Stimulated activated naive CD8-positive, alpha-beta T cell treated with anti-CD3 and anti-CD28 coated beads, Interleukin-15, amount 100 ng/mL, for 72 hours (primary cell): ENCODE measurements around the gene STXBP5.
"Not testable (repeated sequence)": the region's sequence is repeated elsewhere in the genome, so short reads cannot be mapped to it uniquely, and the experiment has no call there.

Experiments
- ATAC-seq: fragments of 150-1000 bp; cut with Tn5 transposase; 2 replicates; pipeline ENCODE4 v1.10.0; 2021; ENCODE audit warnings: mild to moderate bottlenecking, moderate library complexity
- DNase-seq, 2 donors: peaks; one replicate each; pipeline ENCODE4 v3.0.0; 2021 to 2022
- H3K27ac Mint-ChIP-seq, 2 donors: one replicate each; pipeline ENCODE4 v1.8.0; 2022; ENCODE audit warnings: mild to moderate bottlenecking in 2 of 2, mixed read lengths in 2 of 2, moderate library complexity in 2 of 2
- H3K27me3 Mint-ChIP-seq: one replicate; pipeline ENCODE4 v1.8.0; 2022; ENCODE audit warnings: mixed read lengths
- H3K4me1 Mint-ChIP-seq: one replicate; pipeline ENCODE4 v1.8.0; 2022; ENCODE audit warnings: mild to moderate bottlenecking, mixed read lengths
- H3K4me3 Mint-ChIP-seq, 2 donors: one replicate each; pipeline ENCODE4 v1.8.0; 2022; ENCODE audit warnings: mild to moderate bottlenecking in 2 of 2, mixed read lengths in 2 of 2, moderate library complexity in 1 of 2
- H3K9me3 Mint-ChIP-seq, 2 donors: one replicate each; pipeline ENCODE4 v1.8.0; 2022; ENCODE audit warnings: mixed read lengths in 2 of 2

The STXBP5 gene

DNA sequence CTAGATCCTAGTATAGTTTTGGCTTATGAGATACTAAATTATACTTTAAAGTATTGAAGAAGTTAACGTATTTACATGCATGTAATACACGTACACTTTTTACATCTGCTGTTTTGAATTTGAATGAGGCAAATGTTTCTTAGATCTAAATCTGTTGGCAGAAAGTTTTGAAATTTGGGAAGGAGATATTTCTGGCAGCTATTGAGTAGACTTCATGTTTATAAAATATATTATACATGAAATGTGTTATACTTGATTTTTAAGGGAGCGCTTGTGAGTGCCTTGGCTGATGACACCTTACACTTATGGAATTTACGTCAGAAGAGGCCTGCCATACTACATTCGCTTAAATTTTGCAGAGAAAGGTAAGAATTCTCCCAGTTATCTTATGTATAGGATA, 34.7 kb downstream of the STXBP5 start:
- H3K9me3 Mint-ChIP-seq: no peaks in the 10 kb centered on the region
- no peak overlapping the region for H3K4me3 Mint-ChIP-seq
- no peaks in the 10 kb centered on the region for H3K4me1 Mint-ChIP-seq
- no peak for ATAC-seq
- no peak overlapping the region for H3K27ac Mint-ChIP-seq
- no peaks in the 10 kb centered on the region for H3K27me3 Mint-ChIP-seq
- no peak for DNase-seq

DNA sequence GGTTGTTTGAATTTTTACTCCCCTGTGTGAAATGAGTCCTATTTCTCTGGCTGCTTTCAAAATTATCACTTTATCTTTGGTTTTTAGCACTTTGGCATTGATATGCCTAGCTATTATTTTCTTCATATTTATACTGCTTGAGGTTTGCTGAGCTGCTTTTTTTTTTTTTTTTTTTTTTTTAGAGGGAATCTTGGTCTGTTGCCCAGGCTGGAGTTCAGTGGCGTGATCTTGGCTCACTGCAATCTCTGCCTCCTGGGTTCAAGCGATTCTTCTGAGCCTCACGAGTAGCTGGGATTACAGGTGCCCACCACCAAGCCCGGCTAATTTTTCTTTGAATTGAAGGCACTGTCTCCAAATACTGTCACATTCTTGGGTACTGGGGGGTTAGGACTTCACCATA, 40.6 kb downstream of the STXBP5 start:
- no peak overlapping the region for H3K4me3 Mint-ChIP-seq
- H3K4me1 Mint-ChIP-seq: peaks cover 13% of the 10 kb centered on the region
- ATAC-seq (no peak), DNase-seq (no peak)
- H3K9me3 Mint-ChIP-seq: no peaks in the 10 kb centered on the region
- no peaks in the 10 kb centered on the region for H3K27me3 Mint-ChIP-seq
- no peak overlapping the region for H3K27ac Mint-ChIP-seq

DNA sequence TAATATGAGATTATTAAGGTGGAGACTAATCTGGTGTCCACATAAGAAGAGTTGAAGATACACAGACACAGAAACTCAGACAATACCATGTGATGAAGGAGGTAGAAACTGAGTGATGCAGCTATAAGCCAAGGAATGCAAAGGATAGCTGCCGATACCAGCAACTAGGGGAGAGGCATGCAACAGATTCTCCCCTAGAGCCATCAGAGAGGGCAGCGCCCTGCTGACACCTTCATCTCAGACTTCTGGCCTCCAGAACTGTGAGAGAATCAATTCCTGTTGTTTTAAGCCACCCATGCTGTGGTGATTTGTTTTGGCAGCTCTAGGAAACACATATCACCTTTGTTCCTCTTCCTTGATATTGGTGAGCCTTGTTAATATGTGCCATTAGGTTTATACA, 41.5 kb downstream of the STXBP5 start:
- Mint-ChIP-seq H3K27me3 (no peaks in the 10 kb centered on the region), H3K4me1 (peaks cover 13% of the 10 kb centered on the region), H3K4me3 (no peak overlapping the region), H3K9me3 (no peaks in the 10 kb centered on the region), H3K27ac (peak overlapping the region in 1 of 2 donors; percentile 19)
- ATAC-seq (no peak), DNase-seq (no peak)

DNA sequence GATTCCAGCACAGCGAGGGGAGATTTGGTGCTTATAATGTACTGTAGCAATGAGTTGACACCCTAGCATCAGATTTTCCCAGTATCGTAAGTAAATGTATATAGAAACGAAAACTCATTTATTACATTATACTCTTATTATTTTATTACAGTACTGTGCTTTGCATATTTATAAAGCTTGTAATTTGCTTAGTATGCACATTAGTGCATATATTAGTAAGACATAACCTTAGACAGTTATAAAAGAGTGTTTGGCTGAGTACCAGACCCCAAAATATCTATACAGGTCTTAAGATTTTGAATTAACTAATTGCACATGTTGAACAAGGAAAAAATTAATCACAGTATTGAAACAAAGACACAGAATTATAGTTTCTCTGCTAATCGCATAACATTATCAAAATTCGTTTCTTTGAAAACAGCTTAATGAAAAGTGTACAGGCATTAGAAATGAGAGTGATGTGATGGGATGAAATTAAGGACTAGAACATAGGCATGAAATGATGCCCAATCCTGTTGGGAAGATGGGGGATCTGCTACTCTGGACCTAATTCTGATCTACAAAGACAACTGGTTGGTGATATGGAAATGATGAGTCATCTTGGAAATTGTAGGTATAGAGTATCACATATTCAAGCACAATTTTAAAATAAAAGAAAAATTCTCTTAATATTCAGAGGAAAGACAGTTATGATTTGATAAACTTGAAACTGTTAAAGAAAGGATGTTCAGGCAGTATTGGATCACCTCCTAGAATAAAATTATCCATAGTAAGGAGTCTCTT, 42.8 kb downstream of the STXBP5 start:
- Mint-ChIP-seq H3K27me3 (no peaks in the 10 kb centered on the region), H3K9me3 (peaks cover 0 to 6% of the 10 kb centered on the region in 2 donors), H3K4me3 (no peak overlapping the region), H3K27ac (no peak overlapping the region), H3K4me1 (peaks cover 13% of the 10 kb centered on the region)
- DNase-seq: no peak
- no peak for ATAC-seq

DNA sequence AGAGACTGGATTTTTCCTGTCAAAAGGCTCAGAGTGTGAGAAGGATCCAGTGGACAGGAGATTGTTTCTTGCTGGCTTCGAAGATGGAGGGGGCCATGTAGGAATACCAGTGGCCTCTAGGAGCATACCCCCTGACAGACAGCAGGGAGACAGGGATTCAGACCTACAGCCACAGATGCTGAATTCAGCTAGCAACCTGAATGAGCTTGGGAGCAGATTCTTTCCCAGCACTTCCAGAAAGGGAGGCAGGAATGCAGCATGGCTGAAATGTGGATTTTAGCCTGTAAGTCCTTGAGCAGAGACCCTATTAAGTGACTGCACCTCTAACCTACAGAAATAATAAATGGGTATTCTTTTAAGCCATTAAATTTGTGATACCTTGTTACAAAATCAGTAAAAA, 44.6 kb downstream of the STXBP5 start:
- Mint-ChIP-seq H3K4me1 (peaks cover 13% of the 10 kb centered on the region), H3K27ac (no peak overlapping the region), H3K4me3 (no peak overlapping the region), H3K9me3 (peaks cover 6 to 18% of the 10 kb centered on the region in 2 donors), H3K27me3 (no peaks in the 10 kb centered on the region)
- DNase-seq (no peak), ATAC-seq (no peak)

DNA sequence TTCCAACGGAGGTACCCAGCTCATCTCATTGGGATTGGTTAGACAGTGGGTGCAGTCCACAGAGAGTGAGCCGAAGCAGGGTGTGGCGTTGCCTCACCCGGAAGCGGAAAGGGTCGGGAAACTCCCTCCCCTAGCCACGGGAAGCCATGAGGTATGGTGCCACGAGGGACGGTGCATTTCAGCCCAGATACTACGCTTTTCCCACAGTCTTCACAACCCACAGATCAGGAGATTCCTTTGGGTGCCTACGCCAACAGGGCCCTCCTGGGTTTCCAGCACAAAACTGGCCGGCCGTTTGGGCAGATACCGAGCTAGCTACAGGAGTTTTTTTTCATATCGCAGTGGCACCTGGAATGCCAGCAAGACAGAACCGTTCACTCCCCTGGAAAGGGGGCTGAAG, 46.9 kb downstream of the STXBP5 start:
- DNase-seq (no peak), ATAC-seq (no peak)
- H3K4me3 Mint-ChIP-seq: no peak overlapping the region
- no peak overlapping the region for H3K27ac Mint-ChIP-seq
- no peaks in the 10 kb centered on the region for H3K27me3 Mint-ChIP-seq
- peaks cover 6 to 27% of the 10 kb centered on the region in 2 donors for H3K9me3 Mint-ChIP-seq
- peaks cover 15% of the 10 kb centered on the region for H3K4me1 Mint-ChIP-seq

DNA sequence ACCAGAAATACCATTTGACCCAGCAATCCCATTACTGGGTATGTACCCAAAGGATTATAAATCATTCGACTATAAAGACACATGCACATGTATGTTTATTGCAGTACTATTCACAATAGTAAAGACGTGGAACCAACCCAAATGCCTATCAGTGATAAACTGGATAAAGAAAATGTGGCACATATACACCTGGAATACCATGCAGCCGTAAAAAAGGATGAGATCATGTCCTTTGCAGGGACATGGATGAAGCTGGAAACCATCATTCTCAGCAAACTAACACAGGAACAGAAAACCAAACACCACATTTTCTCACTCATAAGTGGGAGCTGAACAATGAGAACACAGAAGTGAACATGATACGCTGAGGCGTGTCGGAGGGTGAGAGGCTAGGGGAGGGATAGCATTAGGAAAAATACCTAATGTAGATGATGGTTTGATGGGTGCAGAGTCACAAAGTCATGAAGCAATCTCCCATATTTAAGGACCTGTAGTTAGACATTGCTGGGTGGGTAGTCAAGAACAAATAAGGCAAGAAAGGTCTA, 50.8 kb downstream of the STXBP5 start:
- DNase-seq, H3K4me1 Mint-ChIP-seq, H3K27ac Mint-ChIP-seq, ATAC-seq, H3K4me3 Mint-ChIP-seq, H3K27me3 Mint-ChIP-seq: not testable (repeated sequence)
- H3K9me3 Mint-ChIP-seq: peaks cover 6 to 27% of the 10 kb centered on the region in 2 donors

DNA sequence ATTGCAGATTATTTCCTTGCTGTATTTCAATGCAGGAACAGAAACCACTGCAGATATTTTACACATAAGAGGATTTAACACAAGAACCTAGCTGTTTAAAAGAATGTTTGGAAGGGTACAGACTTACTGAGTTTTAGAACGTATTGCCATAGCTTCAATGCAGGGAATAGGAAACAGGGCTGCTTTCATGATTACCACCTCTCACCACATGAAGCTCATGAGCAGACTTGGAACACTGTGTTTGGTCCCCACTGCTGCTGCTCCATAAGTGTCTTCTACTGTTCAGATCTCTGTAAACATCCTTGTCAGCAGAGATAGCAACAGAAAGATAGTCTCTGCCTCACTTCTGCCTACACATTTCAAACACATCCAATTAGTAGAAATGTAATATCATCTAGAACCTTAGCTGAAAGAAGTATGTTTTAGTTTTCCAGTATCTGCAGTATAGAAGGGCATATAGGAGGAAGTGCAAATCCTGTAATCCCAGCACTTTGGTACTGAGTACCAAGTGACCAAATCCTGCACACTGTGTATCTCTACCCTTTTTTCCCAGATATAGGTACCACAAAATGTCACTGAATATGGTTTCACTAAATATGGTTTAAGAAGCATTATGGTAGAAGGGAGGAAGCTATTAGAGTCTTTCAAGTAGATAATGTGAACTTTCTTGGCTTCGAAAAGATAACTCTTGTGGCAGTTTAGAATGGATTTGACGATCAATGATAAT, 51.9 kb downstream of the STXBP5 start:
- no peak for ATAC-seq
- H3K9me3 Mint-ChIP-seq: peaks cover 6 to 27% of the 10 kb centered on the region in 2 donors
- no peak overlapping the region for H3K4me3 Mint-ChIP-seq
- DNase-seq: no peak
- no peak overlapping the region for H3K27ac Mint-ChIP-seq
- H3K4me1 Mint-ChIP-seq: peaks cover 9% of the 10 kb centered on the region
- no peaks in the 10 kb centered on the region for H3K27me3 Mint-ChIP-seq

DNA sequence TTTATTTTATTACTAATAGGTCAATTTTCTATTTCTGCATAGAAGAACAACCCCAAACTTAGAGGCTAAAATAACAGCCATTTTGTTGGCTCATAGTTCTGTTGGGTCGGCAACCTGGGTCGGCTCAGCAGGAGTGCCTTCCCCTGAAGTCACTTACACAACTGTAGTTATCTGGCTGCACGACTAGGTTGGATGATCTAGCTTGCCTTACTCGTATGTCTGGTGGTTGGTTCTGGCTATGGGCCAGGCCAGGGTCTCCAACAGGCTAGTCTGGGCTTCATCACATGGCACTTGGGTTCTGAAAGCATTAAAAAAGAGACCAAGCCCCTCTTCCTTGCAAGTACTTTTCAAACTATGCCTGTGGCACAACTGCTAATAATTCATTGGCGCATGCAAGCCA, 53.5 kb downstream of the STXBP5 start:
- no peaks in the 10 kb centered on the region for H3K27me3 Mint-ChIP-seq
- no peak overlapping the region for H3K27ac Mint-ChIP-seq
- ATAC-seq: no peak
- DNase-seq: no peak
- no peak overlapping the region for H3K4me3 Mint-ChIP-seq
- H3K9me3 Mint-ChIP-seq: peaks cover 6 to 14% of the 10 kb centered on the region in 2 donors
- H3K4me1 Mint-ChIP-seq: peaks cover 9% of the 10 kb centered on the region

DNA sequence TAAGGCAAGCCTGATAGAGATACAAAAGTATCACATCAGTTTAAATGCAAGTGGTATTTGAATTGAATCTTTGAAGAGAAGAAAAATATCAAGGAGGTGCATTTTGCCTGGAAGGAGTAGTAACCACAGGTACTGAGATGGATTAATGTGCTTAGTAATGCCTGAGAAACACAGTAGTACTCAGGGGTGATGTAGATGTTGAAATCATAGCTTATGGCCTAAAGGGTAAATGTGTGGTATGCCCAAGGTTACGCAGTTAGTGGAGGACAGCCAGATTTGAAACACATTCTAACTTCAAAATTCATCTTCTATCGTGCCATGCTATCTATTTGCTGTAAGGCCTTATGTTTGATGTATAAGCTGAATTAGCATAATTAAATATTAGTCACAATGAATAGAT, 55.9 kb downstream of the STXBP5 start:
- DNase-seq (no peak), ATAC-seq (no peak)
- no peak overlapping the region for H3K27ac Mint-ChIP-seq
- H3K4me1 Mint-ChIP-seq: peaks cover 4% of the 10 kb centered on the region
- H3K27me3 Mint-ChIP-seq: no peaks in the 10 kb centered on the region
- H3K4me3 Mint-ChIP-seq: no peak overlapping the region
- peaks cover 0 to under 1% of the 10 kb centered on the region in 2 donors for H3K9me3 Mint-ChIP-seq

DNA sequence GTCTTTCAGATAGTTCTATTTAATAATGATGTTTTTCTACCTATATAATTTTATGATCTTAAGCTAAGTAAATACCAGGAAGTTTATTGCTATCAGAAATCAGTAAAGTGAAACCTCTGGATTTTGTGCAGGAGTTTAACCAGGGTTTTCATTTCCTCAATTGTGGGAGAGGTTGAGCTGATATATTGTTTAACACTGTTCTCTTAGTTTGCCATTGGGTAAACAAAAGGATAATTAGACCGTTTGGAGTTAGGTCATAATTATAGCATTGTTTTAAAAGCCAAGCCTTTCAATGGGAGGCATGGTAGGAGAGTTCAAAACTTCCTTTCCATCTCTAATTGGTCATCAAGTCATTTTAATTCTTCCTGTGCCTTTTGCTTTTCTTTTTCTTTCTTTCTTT, 58.7 kb downstream of the STXBP5 start:
- Mint-ChIP-seq H3K27me3 (no peaks in the 10 kb centered on the region), H3K4me1 (no peaks in the 10 kb centered on the region), H3K27ac (no peak overlapping the region), H3K4me3 (no peak overlapping the region), H3K9me3 (no peaks in the 10 kb centered on the region)
- DNase-seq (no peak), ATAC-seq (no peak)

DNA sequence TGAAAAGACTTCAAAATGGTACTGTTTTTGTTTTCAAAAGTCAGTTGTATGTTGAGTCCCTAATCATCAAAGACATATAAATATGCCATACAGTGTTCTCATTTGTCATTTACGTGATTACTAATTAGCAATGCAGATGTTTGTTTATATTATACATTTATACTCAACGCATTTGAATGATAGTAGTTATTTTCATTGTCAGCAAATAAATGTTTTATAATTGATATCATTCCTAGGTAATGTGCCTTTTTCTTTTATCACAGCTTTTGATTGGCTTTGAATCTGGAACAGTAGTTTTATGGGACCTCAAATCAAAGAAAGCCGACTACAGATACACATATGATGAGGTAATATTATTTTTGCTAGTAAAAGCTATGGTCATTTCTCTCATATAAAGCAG, 62.6 kb downstream of the STXBP5 start:
- Mint-ChIP-seq H3K9me3 (no peaks in the 10 kb centered on the region), H3K27ac (no peak overlapping the region), H3K4me1 (no peaks in the 10 kb centered on the region), H3K4me3 (no peak overlapping the region), H3K27me3 (no peaks in the 10 kb centered on the region)
- DNase-seq: no peak
- ATAC-seq: no peak

DNA sequence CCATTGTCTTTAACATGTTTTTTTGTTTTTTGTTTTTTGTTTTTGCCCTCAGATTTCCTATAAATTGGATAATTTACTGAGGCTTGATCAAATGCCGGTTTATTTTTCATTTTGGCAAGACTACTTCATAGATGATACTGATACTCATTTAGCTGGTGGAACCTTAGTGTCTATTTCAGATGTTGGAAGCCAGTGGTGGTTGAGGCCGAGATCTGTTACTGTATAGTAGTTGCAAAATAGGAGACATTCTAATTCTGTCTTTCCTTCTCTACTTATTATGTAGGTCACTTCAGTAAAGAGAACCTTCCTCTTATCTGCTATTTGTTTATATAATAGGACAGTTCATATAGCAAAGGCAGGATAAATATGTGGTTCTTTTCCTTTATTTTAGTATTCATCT, 63.4 kb downstream of the STXBP5 start:
- H3K27ac Mint-ChIP-seq: peak overlapping the region in 1 of 2 donors; percentile 23
- H3K9me3 Mint-ChIP-seq: no peaks in the 10 kb centered on the region
- ATAC-seq: no peak
- DNase-seq: no peak
- H3K4me1 Mint-ChIP-seq: no peaks in the 10 kb centered on the region
- H3K4me3 Mint-ChIP-seq: no peak overlapping the region
- no peaks in the 10 kb centered on the region for H3K27me3 Mint-ChIP-seq

DNA sequence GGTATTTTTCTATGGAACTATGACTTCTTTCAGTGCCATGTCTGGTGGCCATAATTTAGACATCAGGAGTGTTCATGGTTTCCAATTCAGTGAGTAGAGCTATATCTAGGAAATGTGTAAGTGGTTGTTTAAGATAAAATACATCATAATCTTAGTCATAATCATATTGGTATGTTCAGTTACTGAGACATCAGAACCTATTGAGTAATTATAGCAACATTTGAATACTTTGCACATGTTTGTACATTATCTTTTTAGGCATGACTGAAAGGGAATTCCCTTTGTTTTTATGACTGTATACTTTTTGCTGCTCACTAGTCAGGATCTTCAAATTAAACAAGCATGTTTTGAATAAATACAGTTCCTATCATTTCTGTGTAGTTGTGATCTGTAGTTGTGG, 64.0 kb downstream of the STXBP5 start:
- ATAC-seq (peak; percentile 82), DNase-seq (no peak)
- H3K4me1 Mint-ChIP-seq: no peaks in the 10 kb centered on the region
- no peaks in the 10 kb centered on the region for H3K27me3 Mint-ChIP-seq
- H3K9me3 Mint-ChIP-seq: no peaks in the 10 kb centered on the region
- no peak overlapping the region for H3K4me3 Mint-ChIP-seq
- H3K27ac Mint-ChIP-seq: no peak overlapping the region

DNA sequence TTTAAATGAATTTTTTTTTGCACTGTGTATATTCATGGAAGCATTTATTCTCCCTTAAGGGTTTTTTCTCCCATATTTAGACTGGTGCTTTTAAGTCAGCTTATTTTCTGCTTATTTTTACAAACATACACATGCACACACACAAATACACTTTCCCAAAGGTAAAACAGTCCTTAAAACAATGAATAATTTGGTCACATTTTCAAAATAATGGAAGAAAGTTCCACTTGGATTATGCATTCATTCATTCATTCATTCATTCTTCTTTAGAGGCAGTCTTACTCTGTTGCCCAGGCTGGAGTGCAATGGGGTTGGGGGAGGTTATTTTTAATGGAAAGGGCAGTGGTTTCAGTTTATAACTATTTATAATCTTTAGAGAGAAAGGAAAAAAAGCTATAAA, 69.8 kb downstream of the STXBP5 start:
- H3K4me3 Mint-ChIP-seq: no peak overlapping the region
- H3K4me1 Mint-ChIP-seq: no peaks in the 10 kb centered on the region
- DNase-seq: no peak
- H3K9me3 Mint-ChIP-seq: no peaks in the 10 kb centered on the region
- no peak for ATAC-seq
- H3K27me3 Mint-ChIP-seq: no peaks in the 10 kb centered on the region
- H3K27ac Mint-ChIP-seq: no peak overlapping the region

DNA sequence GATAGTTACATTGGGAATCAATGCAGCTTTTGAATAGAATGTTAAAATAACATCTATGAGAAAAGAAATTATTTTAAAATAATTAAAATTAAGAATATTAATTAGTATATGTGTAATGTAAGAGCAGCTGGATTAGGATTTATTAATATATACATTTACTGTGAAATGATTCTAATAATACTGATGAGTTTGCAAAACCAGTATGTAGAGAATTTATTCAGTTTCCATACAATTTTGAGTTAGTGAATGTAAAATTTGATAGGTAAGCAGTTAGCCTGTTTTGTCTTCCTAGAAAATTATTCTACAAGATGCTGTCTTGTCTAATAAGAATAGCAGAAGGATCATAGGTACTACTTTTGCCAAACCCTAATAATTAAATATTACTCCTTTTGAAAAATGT, 70.6 kb downstream of the STXBP5 start:
- H3K27me3 Mint-ChIP-seq: no peaks in the 10 kb centered on the region
- ATAC-seq: no peak
- H3K4me3 Mint-ChIP-seq: no peak overlapping the region
- no peak overlapping the region for H3K27ac Mint-ChIP-seq
- DNase-seq: no peak
- H3K9me3 Mint-ChIP-seq: peaks cover 0 to 4% of the 10 kb centered on the region in 2 donors
- peaks cover 5% of the 10 kb centered on the region for H3K4me1 Mint-ChIP-seq
